ENCODE data around the gene ACTR3.

ACTR3 gene

DNA sequence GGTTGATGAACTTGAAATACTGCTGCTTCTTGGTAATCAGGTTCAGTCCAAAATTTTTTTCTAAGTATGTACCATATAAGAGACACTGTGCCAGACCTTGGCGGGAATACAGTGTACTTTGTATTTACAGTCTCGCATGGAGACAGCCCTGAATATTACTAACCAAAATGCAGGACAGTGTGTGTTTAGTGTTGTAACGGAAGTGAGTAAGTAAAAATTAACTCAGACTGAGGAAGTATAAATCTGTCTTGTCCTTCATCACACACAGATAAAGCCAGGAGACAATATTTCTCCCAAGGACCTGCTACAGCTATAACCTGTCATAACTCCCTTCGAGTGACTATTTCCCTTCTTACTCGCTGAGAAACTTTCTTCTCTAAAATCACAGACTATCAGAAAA lies 76.9 kb downstream of the ACTR3 start:
- no peak for DNase-seq (ENCODE audit: low read depth)

DNA sequence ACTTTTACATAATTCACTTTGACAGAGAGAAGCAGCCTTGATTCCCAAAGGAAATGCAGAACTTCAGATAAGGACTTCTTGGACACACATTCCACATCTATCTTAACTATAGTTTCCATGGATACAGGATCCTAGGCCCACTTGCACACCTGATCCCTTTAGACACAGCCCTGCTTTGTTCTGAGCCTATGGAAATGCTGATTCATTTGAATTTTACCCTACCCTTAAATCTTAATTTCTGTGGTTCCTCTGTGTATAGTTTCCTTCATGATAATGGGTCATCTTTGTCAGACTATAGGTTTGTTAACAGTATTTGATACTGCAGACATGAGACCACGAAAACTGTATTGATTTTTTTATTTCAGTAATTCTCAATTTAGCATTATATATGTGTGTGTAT lies 77.4 kb downstream of the ACTR3 start:
- no peak for DNase-seq (ENCODE audit: low read depth)

- DNase-seq (ENCODE audit: low read depth) = no peak
These were observed 82.9 kb downstream of the ACTR3 start for GRCh38 chr2:113972766-113973165.

GRCh38 chr2:113973810-113974209 lies 83.9 kb downstream of the ACTR3 start:
- no peak for DNase-seq (ENCODE audit: low read depth)

DNA sequence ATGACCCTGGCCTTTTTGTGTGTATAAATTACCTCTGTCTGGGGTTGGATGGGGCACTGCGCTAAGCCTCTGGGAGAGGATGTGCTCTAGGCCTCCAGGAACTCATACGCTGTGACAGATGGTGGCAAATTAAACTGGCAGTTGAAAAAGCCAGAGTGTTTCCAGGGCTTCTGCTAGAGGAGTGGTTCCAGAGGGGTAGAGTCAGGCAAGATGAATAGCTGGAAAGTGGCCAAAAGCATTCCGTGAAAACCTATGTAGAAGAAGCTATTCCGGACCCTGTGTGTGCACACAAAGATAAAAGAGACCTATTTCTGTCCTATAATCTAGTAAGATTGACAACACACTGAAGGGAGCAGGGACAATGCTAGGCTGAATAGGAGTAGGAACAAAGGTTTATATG lies 84.8 kb downstream of the ACTR3 start:
- DNase-seq (ENCODE audit: low read depth) = no peak

DNA sequence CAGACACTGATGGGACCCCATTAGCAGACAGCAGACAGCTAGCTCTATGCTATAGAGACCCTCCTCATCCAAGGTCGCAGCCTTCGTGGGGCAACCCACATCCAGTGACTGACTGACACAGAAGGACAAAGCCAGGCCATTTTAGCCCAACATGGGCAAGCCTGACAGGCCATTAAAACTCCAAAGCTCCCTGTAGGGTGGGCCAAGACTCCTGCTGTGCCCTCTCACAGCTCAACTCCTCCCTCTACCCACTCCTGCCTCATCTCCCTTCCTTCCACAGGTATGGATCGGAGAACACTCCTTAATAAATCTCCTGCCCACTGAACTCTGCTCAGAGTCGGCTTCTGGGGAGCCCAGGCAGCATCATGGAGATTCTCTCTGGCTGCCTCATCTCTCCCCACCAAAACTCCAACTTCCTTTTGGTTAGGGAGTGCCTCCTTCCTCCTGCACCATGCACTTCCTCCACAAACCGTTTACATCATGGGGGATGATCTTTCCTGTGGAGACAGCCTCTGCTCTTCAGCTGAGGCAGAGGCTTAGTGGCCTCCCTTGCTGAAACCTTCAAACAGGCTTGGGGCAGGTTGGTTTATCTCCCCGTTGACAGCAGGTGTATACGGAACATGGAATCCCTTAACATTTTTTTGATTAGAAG lies 86.5 kb downstream of the ACTR3 start:
- no peak for DNase-seq (ENCODE audit: low read depth)

- DNase-seq (ENCODE audit: low read depth) = no peak
These were observed 87.3 kb downstream of the ACTR3 start for GRCh38 chr2:113977060-113977659.

DNA sequence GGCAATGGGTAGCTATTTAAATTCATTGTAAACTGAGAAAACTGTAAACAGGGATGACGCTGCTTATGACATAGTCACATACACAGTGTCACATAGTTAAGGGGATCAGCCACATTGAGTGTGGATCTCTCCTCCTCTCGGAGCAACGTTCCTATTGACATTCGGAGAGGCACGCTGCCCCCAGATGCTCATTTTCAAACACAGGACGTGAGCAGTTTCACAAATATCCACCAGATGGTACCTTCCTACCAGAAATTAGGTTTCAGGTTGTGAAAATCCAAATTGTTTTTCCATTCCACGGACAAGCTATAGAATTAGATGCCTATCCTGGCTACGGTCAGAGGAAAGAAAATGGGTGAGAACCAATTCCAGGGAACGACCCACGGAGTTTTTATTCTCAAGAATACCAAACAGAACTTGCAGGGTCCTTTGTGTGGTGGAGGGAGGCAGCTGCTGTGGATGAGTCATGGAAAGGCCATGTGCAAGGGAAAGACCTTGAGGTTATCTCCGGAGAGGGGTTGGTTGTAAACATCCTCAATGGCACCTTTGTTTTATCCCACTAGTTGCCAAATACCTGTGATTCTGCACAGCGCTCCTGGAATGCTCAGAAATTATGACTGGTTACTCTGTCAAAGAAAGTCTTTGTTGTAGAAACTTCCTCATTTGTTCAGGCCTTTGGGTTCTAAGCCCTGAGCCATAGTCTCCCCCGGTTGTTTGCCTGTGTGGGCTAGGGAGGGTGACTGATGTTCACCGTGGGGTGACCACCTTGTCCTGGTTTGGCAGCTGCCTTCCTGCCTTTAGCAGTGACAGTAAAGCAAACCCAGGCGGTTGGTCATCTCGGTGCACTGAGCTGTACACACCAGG lies 88.0 kb downstream of the ACTR3 start:
- DNase-seq (ENCODE audit: low read depth) = no peak

- no peak for DNase-seq (ENCODE audit: low read depth)
These were observed 88.8 kb downstream of the ACTR3 start for GRCh38 chr2:113978524-113979190.

GRCh38 chr2:113979191-113980128 lies 89.6 kb downstream of the ACTR3 start:
- DNase-seq (ENCODE audit: low read depth) = no peak

GRCh38 chr2:113980946-113981345 lies 91.1 kb downstream of the ACTR3 start:
- DNase-seq (ENCODE audit: low read depth) = no peak

- no peak for DNase-seq (ENCODE audit: low read depth)
These were observed 91.7 kb downstream of the ACTR3 start for GRCh38 chr2:113981404-113982134.

- no peak for DNase-seq (ENCODE audit: low read depth)
These were observed 95.9 kb downstream of the ACTR3 start for GRCh38 chr2:113985554-113986397.

DNA sequence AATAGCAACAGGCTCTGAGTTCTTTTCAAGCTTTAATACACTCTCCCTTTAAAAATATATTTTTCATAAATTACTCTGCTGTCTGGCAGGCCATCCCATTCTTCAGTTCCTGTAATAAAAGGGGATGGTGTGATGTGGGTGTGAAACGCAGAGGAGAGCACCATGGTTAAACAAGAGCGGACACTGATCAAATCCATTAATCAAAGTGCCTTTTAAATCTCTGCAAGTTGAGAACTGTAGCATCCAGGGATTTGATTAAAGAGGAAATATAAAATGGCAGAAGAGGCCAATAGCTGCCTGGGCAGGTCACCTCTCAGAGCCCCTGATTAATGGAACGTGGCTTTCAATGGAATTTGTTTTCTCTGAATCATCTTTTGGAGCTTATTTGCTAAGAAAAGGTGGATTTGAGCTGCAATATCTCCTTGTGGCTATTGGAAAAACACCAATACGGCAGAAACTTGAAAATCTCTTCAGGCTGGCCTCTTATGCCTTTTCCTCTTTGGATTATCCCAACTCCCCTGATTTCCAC lies 96.9 kb downstream of the ACTR3 start:
- DNase-seq (ENCODE audit: low read depth) = no peak

- no peak for DNase-seq (ENCODE audit: low read depth)
These were observed 102.2 kb downstream of the ACTR3 start for GRCh38 chr2:113992090-113992489.

DNA sequence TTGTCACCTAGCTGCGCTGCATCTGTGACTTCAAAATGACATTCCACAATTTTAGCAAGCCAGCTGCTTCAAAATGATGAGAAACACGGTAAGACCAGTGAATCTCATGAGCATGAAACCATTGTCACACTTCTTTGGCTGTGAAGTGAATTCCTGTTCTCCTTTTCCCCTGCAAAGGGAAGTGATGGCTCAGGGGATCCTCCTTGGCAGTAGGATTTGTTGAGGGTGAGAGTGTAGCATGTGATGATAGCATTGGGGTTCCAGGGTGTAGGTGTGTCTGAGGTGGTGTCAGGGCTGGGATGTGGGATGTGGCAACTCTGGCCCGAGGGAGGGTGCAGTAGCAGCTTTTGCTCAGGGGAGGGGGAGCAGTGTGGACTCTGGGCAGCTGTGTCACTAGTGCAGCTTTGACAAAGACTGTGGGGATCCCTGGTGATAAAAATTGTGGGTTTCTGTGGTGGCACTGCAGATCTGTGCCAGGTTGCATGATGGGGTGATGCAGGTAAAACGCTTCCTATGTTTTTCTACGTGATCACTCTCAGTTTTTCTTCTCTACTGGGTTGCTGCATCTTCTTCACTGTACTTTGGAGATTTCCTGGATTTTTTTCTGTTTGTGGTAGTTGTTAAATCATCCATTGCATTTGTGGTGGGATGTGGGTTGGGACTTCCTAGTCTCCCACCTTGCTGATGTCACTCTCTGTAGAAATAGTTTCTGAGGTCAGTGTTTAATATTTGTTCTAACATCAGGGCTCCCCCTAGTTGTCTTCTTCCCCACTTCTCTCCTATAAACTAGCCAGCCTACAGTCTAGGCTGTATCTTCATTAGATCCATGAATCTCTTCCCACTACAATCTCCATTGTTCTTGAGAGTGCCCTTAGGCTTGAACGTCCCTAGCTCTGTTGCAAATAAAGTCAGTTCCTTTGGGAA lies 107.0 kb downstream of the ACTR3 start:
- DNase-seq (ENCODE audit: low read depth) = no peak

DNA sequence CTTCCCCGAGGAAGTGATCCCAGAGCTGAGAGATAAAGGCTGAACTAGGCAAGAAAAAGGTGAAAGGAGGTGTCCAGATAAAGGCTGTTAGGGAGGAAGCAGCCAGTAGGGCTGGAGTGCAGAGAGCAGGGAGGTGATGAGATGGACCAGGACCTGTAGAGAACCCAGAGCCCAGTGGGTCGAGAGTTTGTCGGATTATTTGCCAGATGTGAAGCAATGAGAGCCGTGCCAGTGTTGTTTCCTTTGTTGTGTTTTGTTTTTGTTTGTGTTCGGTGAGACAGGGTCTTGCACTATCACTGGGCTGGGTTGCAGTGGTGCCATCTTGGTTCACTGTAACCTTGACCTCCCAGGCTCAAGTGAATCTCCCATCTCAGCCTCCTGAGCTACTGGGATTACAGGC lies 111.3 kb downstream of the ACTR3 start:
- DNase-seq (ENCODE audit: low read depth) = no peak

GRCh38 chr2:114001937-114002336 lies 112.0 kb downstream of the ACTR3 start:
- DNase-seq (ENCODE audit: low read depth) = no peak
